ENCODE data around the gene ARPP21.

Gene ARPP21

GRCh38 chr3:35737934-35738706 is 98.8 kb downstream of the ARPP21 start:
- no peak for DNase-seq

GRCh38 chr3:35739181-35739809 is 100.0 kb downstream of the ARPP21 start:
- no peak for DNase-seq

DNA sequence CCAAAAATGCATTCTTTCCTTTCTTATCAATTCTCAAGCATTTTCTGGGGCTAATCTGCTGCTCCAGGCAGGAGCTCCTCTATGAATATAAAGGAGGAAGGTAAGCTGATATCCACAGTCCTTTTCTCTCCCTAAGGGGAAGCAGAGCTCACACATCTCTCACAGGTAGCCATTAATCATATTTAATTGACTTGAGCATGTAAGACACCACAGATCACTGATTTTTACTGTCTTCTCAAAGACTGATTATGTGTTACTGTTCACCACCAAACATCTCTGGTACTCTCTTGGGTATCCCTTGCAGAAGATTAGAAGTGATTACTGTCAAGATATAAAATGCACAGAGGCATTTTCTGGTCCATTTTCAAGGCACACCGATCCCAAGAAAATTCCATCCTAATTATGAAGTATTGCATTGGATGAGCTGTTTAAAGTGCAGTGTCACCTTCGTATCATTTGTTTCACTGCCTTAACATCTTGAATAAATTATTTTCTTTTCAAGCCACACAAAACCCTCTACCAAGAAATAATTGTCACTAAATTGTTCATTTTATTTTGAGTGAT is 100.7 kb downstream of the ARPP21 start:
- no peak for DNase-seq

DNA sequence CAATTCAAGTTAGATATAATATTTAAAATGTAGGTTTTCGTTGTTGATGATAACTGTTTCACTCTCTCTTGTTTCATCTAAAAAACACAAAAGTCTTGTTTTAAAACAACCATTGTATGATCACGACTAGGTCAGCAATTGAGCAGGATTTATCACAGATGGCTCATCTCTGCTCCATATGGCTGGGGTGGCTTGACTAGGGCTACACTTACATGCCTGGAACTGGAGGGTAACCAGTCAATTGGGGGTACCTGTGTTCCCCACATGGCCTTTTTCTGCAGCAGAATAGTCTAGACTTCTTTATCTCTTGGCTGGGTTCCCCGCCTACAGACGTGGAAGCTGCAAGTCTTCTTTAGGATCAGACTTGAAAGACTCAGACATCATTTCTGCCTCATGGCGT is 103.9 kb downstream of the ARPP21 start:
- DNase-seq = no peak

DNA sequence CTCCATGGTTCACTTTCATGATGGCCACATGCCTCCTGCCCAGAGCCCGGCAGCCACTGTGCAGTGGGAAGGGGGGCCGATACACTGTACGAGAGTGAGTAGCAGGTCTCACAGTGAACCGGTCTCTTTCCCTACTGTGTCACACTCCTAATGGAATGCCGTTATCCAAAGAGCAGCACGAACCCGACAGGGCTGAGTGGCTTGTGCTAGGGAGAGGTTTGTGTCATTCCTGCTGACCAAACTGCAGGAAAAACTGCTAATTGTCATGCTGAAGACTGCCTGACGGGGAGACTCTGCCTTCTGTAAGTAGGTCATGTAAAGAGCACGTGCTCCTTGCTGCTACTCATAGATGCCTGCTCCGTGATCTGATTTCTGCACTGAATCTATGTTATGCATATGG is 105.1 kb downstream of the ARPP21 start:
- no peak for DNase-seq

- DNase-seq = no peak
These were observed 106.0 kb downstream of the ARPP21 start for GRCh38 chr3:35745351-35745750.

DNA sequence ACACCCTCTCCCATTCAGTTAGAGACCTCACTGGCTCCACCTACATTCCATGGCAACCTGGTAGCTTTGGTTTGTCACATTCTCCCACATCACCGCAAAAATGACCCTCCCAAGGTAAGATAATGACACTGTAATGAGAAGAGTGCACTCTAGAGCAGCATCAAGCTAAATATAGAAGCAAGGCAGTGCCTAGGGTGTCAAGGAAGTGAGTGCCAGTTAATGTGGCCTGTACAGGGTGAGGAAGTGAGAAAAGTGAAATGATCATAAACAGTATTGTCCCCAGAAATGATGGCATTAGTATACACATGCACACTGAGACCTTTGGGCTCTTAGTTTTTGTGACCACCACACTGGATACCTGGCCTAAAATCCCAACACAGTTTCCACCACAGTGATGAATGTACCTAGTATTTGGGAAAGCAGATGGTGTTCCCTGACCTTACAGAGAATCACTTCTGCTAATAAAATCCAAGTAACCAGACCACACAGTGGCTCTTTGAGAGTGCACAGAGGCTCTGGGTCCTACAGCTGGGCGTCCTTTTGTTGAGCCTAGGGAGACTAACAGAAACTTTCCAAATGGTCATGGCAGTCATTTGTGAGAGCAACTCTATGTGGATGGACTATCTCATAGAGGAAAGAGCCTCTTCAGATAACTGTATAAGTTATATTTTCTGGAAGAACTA is 106.6 kb downstream of the ARPP21 start:
- DNase-seq = no peak

- no peak for DNase-seq
These were observed 107.2 kb downstream of the ARPP21 start for GRCh38 chr3:35746492-35746891.

DNA sequence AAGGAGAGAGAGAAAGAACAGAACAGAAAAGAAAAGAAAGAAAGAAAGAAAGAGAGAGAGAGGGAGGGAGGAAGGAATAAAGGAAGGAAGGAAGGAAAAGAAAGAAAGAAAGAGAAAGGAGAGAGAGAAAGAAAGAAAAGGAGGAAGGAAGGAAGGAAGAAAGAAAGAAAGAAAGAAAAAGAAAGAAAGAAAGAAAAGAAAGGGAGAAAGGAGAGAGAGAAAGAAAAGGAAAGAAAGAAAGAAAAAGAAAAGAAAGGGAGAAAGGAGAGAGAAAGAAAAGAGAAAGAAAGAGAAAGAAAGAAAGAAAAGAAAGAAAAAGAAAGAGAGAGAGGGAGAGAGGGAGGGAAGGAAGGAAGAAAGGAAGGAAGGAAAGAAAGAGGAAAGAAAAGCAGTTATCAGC is 108.8 kb downstream of the ARPP21 start:
- DNase-seq = no peak

DNA sequence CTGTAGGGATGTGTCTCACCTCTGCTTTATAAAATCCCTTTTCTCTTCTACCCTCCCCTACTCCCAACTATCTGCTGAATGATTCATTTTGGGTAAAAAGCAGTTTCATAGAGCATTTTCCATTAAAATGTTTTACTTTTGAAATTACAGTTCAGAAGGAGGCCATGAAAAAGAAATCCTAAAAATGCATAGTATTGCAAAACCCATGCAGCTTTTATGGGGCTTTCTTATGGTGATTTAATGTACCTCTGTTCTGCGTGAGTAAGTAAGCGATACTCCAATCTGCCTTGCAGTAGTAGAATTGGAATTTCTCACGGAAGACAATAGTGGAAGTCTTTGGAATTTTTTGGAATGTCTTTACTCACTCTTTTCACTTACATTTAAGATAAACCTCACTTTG is 111.9 kb downstream of the ARPP21 start:
- no peak for DNase-seq

DNA sequence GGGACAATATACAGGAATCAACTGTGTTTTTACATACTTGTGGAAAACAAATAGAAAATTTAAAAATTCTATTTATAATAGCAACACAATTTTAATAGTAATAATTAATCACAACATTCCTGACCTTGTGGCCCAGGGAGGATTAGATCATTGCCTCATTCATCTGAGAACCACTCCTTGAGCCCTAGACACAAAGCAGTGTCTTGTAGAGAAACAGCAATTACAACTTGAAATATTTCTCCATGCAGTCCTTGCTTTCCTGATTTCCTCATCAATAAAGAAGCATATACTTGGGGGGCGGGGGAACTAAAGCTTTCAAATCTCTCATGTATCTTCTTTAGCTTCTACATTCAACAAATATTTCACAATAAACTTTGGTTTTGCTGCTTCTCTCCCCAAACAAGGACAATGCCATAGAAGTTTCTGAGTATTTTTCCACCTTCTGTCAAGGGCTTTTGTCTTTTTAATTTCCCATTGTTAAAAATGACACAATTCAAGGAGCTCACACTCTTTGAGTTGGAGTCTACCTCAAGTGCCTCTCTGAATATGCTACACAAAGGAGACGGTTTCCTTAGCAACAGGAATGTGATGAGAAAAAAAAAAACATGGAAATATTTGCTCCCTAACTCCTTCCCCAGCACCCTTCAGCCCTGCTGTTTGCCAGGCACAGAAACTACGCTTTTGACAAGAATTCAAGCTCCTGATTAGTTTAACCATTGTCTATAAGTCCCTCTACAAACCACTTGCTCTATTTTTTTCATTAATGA is 118.8 kb downstream of the ARPP21 start:
- no peak for DNase-seq

- DNase-seq = no peak
These were observed 120.8 kb downstream of the ARPP21 start for GRCh38 chr3:35760146-35760545.

DNA sequence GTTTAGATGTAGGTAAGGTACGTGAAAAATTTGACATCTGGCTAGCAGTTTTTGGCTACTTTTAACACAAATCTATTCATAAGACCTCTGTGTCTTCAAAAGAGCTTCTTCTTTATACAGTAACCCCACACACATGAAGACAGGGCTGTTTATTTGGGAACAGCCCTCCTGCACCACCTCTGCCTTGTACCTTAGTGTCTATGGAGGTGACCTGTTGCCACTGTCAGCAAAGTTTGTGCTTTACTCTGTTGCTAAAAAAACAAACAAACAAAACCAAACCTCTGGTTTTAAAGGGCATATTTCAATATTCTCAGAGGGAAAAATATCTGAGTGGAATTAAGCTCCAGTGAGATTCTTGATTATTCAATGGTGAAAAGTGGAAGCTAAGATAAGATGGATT is 122.0 kb downstream of the ARPP21 start:
- DNase-seq = no peak

DNA sequence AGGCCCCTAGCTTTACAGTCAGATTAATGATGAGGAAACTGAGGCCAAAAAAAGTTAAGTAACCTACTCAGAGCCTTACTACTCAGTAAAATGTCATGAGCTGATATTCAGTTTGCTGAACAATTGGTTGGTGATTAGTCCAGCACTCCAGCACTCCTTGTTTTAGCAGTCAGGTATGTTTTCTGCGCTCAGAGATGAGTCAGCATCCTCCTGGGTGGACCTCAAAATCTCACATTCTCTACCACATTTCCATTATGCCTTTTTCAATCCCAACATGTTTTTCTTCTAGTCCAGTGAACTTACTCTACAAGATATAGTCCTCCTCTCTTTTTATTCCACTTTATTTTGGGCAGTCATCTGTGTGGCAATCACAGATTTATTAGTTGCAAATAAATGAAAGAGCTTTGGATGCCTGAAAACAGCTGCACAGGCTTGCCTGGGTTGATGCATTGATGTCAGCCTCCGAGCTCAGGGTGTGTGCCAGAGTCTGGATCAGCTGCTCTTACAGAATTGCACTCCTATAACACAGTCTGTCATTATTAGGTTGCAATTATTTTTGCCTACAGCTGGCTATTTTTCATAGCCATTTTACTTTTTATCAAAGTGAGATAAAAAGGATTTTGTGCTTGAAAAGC is 133.2 kb downstream of the ARPP21 start:
- DNase-seq = no peak

DNA sequence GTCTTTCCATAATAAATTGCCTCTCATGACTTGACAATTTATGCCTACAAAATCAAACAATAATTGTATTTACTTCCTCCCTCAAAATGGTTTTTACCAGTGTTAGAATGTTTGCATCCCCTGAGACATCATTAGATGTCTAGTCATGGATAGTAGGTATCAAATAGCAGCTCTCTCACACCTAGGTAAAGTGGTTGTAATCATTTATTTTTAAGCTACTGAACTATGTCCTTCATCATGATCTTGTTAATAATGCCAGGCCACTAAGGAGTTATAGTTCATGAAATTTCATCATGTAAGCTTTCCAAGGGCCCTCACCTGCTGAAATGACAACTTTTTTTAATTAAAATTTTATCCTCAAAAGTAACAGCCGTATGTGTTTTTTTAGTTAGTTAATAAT is 134.1 kb downstream of the ARPP21 start:
- DNase-seq = no peak

- DNase-seq = no peak
These were observed 137.0 kb downstream of the ARPP21 start for GRCh38 chr3:35776346-35776745.

GRCh38 chr3:35777065-35777464 is 137.7 kb downstream of the ARPP21 start:
- DNase-seq = no peak

DNA sequence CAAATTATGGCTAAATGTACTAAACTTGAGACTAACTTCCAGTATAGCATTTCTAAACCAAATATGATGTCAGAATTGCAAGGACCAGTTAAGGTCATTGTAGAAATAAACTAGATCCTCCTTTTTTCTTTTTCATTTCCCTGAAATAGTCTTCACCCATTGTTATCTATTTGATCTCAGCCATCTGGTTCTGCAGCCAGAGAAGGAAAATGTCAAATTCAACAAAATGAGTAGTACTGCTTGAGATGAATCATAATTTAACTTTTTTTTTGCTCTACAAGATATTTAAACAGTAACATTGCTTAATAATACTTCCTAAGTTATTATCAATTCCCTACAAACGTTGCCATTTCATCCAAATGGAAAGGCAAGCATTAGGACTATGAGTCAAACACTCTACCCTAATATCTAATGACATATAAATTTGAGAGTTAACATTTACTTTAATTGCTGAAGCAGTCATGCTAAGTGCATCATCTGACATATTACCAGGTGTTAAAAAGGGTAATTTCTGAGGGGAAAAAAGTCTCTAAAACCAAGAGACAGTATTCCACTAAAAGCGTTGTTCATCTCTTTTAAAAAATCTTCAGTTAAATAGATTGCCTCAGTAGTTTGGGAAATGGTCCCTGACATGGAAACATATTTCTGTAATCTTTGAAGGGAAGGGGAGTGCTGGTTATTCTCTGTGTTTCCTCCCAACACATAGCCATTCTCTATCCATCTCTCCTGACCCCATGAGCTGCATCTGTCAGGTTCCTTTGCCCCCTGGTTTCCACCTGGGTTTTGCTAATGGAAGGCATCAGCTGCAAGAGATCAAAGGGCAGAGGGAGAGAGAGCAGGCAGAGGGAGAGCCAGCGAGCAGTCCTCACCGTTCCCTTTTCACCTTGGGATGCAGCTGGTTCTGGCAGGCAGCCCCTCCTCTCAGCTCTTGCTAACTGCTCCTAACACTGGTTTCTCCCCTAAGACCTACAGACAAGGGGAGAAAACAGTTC is 138.5 kb downstream of the ARPP21 start:
- DNase-seq = no peak

- no peak for DNase-seq
These were observed 140.3 kb downstream of the ARPP21 start for GRCh38 chr3:35779611-35780010.

- DNase-seq = no peak
These were observed 141.5 kb downstream of the ARPP21 start for GRCh38 chr3:35780800-35781199.

DNA sequence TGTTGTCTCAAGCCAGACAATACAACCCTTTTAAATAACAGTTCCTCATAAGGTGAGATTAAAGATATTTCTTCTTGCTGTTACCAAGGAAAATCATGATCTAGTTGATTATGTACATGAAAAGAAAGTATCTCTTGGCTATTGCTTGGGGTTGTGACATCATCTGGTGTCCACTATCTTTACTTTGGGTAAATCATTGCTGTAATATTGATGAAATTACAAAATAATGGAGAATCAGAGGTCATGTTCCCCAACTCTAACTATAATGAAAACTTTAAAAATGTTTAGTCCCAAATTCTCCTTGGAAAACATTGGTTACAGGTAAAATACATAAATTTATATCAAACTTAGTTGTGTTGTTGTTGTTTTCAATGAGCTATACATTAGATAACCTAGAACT is 142.2 kb downstream of the ARPP21 start:
- no peak for DNase-seq

Measured in cortex of kidney (tissue), 1 donor.